ENCODE results near the gene SEPSECS.

- TF ChIP-seq, protein P1, sequence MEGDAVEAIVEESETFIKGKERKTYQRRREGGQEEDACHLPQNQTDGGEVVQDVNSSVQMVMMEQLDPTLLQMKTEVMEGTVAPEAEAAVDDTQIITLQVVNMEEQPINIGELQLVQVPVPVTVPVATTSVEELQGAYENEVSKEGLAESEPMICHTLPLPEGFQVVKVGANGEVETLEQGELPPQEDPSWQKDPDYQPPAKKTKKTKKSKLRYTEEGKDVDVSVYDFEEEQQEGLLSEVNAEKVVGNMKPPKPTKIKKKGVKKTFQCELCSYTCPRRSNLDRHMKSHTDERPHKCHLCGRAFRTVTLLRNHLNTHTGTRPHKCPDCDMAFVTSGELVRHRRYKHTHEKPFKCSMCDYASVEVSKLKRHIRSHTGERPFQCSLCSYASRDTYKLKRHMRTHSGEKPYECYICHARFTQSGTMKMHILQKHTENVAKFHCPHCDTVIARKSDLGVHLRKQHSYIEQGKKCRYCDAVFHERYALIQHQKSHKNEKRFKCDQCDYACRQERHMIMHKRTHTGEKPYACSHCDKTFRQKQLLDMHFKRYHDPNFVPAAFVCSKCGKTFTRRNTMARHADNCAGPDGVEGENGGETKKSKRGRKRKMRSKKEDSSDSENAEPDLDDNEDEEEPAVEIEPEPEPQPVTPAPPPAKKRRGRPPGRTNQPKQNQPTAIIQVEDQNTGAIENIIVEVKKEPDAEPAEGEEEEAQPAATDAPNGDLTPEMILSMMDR (conservative IDR thresholded peaks at IDR 0.05): no peak
- no peak for TF ChIP-seq ZFX (IDR thresholded peaks at IDR 0.05)
Measured at GRCh38 chr4:25133132-25133531, 27.1 kb downstream of the SEPSECS start.
